BJ (cell line): ENCODE data around the gene COX7A2L. TPM values are rescaled to one million over a fixed set of nuclear protein-coding genes. Genes with fewer than 3 reads are reported as not detected.

ENCODE experiments used
- CTCF ChIA-PET: fragments of 350-600 bp; formaldehyde crosslinking; extraction: SDS; loops from one replicate; lab custom pipeline; 2021; ENCODE audit warnings: antibody characterized with exemption, inconsistent platforms; lab: Yijun Ruan, JAX
- POLR2A ChIA-PET: fragments of 300-600 bp; sonication (Branson Sonifier 250); formaldehyde crosslinking; extraction: SDS; loops from one replicate; lab custom pipeline; 2021; ENCODE audit warnings: antibody characterized with exemption; lab: Charles Lee
- DNase-seq: peaks from one replicate; pipeline ENCODE4 v3.0.0-alpha.2; 2011; ENCODE audit warnings: low read depth
- H3K27me3 ChIP-seq: 2 replicates; pipeline ENCODE4 v1.6.0; 2011; ENCODE audit warnings: low read length; ENCODE audit not compliant: control insufficient read depth, insufficient read depth
- H3K36me3 ChIP-seq: 2 replicates; pipeline ENCODE4 v1.5.1; 2011; ENCODE audit warnings: low read length; ENCODE audit not compliant: control insufficient read depth, insufficient read depth
- H3K4me3 ChIP-seq: 2 replicates; pipeline ENCODE4 v1.5.1; 2011; ENCODE audit warnings: low read depth, mild to moderate bottlenecking, control low read depth, low read length
- CTCF ChIP-seq: IDR thresholded peaks from 2 replicates; pipeline ENCODE4 v1.5.1; 2011; ENCODE audit warnings: low read depth, mild to moderate bottlenecking, control low read depth, inconsistent platforms, low read length, moderate library complexity; ENCODE audit not compliant: insufficient read depth
- polyA plus RNA-seq: library from polyadenylated mRNA; depleted of rRNA; stranded (reverse); fragments of >200 nt; gene quantifications from 2 replicates; pipeline ENCODE4 v1.2.3, GENCODE V29; 2011

Gene COX7A2L
- polyA plus RNA-seq, 1 experiment, result 153 TPM

DNA sequence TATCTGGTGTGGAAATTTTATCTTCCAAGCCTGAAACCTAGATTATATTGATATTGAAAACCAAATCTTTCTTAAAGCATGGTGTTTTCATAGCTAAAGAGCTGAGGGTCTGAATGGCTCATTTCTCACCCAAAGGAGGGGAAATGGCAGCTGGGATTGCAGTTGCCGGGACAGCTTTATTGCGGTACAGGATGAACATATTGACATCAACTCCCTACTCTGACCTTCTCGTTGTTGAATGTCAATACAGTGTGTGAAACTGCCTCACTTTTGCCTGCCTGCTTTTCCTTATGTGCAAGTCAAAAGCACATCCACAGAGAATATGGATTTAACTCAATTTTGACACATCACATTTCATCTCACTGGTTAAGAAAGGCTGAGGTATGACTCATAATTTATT lies 3.6 kb upstream of the COX7A2L start:
- ChIA-PET POLR2A (no interaction called here), CTCF (no interaction called here)
- no peak for TF ChIP-seq CTCF
- Histone ChIP-seq H3K36me3 (no peaks in the 10 kb centered on the region), H3K4me3 (no peak overlapping the region), H3K27me3 (peaks cover 7% of the 10 kb centered on the region)
- DNase-seq, result no peak

GRCh38 chr2:42363413-42363812 lies 2.4 kb upstream of the COX7A2L start:
- ChIA-PET CTCF (interaction anchor here (1.0 kb wide), 1 partner anchor 21 kb away, joined by 3 read pairs; no protein-coding TSS in a partner anchor), POLR2A (no interaction called here)
- DNase-seq, result no peak
- Histone ChIP-seq H3K27me3 (peaks cover 5% of the 10 kb centered on the region), H3K4me3 (no peak overlapping the region), H3K36me3 (no peaks in the 10 kb centered on the region)
- TF ChIP-seq CTCF, result no peak

- CTCF ChIA-PET, result interaction anchor here (1.0 to 3.4 kb wide), 5 partner anchors 16 to 275 kb away, joined by 3 to 12 read pairs (median 3); no protein-coding TSS in a partner anchor
- no peaks in the 10 kb centered on the region for H3K27me3 ChIP-seq
Observed at GRCh38 chr2:42361728-42362283, 789 bp upstream of the COX7A2L start.

GRCh38 chr2:42360493-42360889 lies 526 bp downstream of the COX7A2L start:
- DNase-seq, result no peak
- CTCF ChIA-PET, result interaction anchor here (1.4 to 3.4 kb wide), 4 partner anchors 19 to 273 kb away, joined by 4 to 12 read pairs (median 8); no protein-coding TSS in a partner anchor
- TF ChIP-seq CTCF, result no peak

More at GRCh38 chr2:42361728-42362283, 789 bp upstream of the COX7A2L start:
- DNase-seq, result no peak
- Histone ChIP-seq H3K36me3 (no peaks in the 10 kb centered on the region), H3K4me3 (peak overlapping the region; percentile 8; the same call in 1 of the 2 replicates)
- TF ChIP-seq CTCF, result no peak
- POLR2A ChIA-PET, result no interaction called here

DNA sequence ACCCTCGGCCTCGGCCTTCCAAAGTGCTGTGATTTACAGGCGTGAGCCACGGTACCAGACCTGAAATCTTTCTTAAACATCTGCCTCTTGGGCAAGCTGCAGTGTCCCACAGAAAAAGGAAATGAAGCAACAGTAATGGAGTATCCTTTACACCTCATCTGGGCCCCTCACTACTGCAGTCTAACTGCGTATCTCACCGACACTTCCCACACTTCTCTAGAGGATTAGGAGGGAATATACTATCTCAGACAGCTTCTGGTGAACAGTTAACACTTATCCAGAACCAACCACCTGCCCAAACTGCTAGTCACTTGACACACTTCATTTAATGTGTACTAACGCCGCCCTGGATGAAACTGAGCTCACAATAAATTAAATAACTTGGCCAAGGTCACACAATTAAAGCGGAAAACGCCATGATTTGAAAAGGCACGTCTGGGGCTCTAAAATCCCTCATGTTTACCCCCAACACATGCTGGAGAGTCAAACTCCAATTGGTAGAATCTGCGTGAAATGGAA lies 993 bp downstream of the COX7A2L start:
- Histone ChIP-seq H3K4me3 (peak overlapping the region; percentile 96), H3K36me3 (no peaks in the 10 kb centered on the region), H3K27me3 (no peaks in the 10 kb centered on the region)
- ChIA-PET POLR2A (no interaction called here), CTCF (interaction anchor here (0.6 to 3.4 kb wide), 6 partner anchors 18 to 273 kb away, joined by 3 to 12 read pairs (median 6); no protein-coding TSS in a partner anchor)
- TF ChIP-seq CTCF, result no peak
- no peak for DNase-seq

More at GRCh38 chr2:42360493-42360889, 526 bp downstream of the COX7A2L start:
- H3K36me3 ChIP-seq, result no peaks in the 10 kb centered on the region
- H3K27me3 ChIP-seq, result no peaks in the 10 kb centered on the region
- POLR2A ChIA-PET, result no interaction called here
- H3K4me3 ChIP-seq, result peak overlapping the region; percentile 96
